ENCODE results near the gene MVB12B. TPM values are rescaled to one million over a fixed set of nuclear protein-coding genes. Genes with fewer than 3 reads are reported as not detected.

Gene MVB12B
- total RNA-seq, 1 experiment from 2014 or later: 10.9 TPM

DNA sequence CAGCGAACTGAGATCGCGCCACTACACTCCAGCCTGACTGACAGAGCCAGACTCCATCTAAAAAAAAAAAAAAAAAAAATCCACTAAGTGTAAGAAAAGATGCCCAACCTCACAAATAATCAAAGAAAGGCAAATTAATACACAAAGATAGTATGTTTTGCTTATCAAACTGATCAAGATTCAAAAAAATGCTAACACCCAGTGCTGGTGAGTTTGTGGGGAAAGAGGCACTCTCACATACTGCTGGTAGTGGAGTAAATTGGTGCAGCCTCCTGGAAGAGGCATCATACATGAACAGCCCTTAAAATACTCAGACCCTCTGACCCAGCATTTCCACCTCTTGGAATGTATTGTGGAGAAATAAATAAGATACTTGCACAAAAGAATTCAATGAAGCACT is 216.9 kb downstream of the MVB12B start:
- TF ChIP-seq MAX (IDR thresholded peaks at IDR 0.05): no peak
- no peak for TF ChIP-seq SIN3A (IDR thresholded peaks at IDR 0.05; ENCODE audit: low read depth)
- TF ChIP-seq CBX3 (IDR thresholded peaks at IDR 0.05; ENCODE audit: low read depth): no peak
- no peak for TF ChIP-seq POLR2A (IDR thresholded peaks at IDR 0.05; ENCODE audit: borderline replicate concordance, extremely low read depth, insufficient read depth, insufficient read length)
- TF ChIP-seq, protein P1, sequence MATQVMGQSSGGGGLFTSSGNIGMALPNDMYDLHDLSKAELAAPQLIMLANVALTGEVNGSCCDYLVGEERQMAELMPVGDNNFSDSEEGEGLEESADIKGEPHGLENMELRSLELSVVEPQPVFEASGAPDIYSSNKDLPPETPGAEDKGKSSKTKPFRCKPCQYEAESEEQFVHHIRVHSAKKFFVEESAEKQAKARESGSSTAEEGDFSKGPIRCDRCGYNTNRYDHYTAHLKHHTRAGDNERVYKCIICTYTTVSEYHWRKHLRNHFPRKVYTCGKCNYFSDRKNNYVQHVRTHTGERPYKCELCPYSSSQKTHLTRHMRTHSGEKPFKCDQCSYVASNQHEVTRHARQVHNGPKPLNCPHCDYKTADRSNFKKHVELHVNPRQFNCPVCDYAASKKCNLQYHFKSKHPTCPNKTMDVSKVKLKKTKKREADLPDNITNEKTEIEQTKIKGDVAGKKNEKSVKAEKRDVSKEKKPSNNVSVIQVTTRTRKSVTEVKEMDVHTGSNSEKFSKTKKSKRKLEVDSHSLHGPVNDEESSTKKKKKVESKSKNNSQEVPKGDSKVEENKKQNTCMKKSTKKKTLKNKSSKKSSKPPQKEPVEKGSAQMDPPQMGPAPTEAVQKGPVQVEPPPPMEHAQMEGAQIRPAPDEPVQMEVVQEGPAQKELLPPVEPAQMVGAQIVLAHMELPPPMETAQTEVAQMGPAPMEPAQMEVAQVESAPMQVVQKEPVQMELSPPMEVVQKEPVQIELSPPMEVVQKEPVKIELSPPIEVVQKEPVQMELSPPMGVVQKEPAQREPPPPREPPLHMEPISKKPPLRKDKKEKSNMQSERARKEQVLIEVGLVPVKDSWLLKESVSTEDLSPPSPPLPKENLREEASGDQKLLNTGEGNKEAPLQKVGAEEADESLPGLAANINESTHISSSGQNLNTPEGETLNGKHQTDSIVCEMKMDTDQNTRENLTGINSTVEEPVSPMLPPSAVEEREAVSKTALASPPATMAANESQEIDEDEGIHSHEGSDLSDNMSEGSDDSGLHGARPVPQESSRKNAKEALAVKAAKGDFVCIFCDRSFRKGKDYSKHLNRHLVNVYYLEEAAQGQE (IDR thresholded peaks at IDR 0.05; ENCODE audit: low read depth): no peak
- no peak for TF ChIP-seq ZFX (IDR thresholded peaks at IDR 0.05)
- TF ChIP-seq ZBTB33 (IDR thresholded peaks at IDR 0.05; ENCODE audit: extremely low read depth, insufficient replicate concordance, low read length): no peak
- Histone ChIP-seq H3K9ac (ENCODE audit: low read length) (no peak overlapping the region), H3K4me3 (replicated peaks in 1 of 2; ENCODE audit: low read depth in 1 of 2, low read length in 2 of 2) (no peak overlapping the region), H3K9me3 (ENCODE audit: control insufficient read depth in 1 of 2, insufficient read depth in 1 of 2, low read depth in 1 of 2, low read length in 2 of 2) (no peaks in the 10 kb centered on the region), H3K9me2 (ENCODE audit: insufficient read depth) (no peaks in the 10 kb centered on the region), H3K36me3 (ENCODE audit: control insufficient read depth in 1 of 2, insufficient read depth in 2 of 2, low read length in 2 of 2) (no peaks in the 10 kb centered on the region), H3K27me3 (ENCODE audit: insufficient read depth, low read length) (no peaks in the 10 kb centered on the region), H3K4me1 (ENCODE audit: control insufficient read depth in 1 of 2, insufficient read depth in 2 of 2, low read length in 2 of 2) (no peaks in the 10 kb centered on the region), H3K27ac (ENCODE audit: low read depth, low read length) (no peak overlapping the region), H3K4me2 (ENCODE audit: low read length) (no peak overlapping the region), H2AFZ (ENCODE audit: low read depth, low read length, poor library complexity, severe bottlenecking) (no peak overlapping the region), H4K20me1 (ENCODE audit: insufficient read depth) (no peaks in the 10 kb centered on the region), H3K79me2 (ENCODE audit: insufficient read depth, low read length) (no peaks in the 10 kb centered on the region)
- intact Hi-C loops (cut with micrococcal nuclease): no loop called here
- CTCF ChIA-PET: interaction anchor here (1.2 to 1.8 kb wide), 2 partner anchors 15 to 42 kb away, joined by 3 to 9 read pairs; no protein-coding TSS in a partner anchor
- no peak for DNase-seq (ENCODE audit: low read depth, low spot score)
- no TSS peak for BruUV-seq (replicated peaks)
- RAD21 ChIA-PET (ENCODE audit: low non-redundant PET in 1 of 2, low total read pairs in 2 of 2, uncharacterized antibody in 2 of 2, unreplicated experiment in 2 of 2): no interaction called here
- POLR2A ChIA-PET: no interaction called here
- no peak for ATAC-seq

Data from HCT116 (cell line).